CD4-positive, alpha-beta T cell treated with Interleukin-1 beta for 1 hour (primary cell): ENCODE data around the gene PKP1.

Source experiments
- DNase-seq, 2 donors: peaks; one replicate each; pipeline ENCODE4 v3.0.0-alpha.2; 2020 to 2022

The PKP1 gene

DNA sequence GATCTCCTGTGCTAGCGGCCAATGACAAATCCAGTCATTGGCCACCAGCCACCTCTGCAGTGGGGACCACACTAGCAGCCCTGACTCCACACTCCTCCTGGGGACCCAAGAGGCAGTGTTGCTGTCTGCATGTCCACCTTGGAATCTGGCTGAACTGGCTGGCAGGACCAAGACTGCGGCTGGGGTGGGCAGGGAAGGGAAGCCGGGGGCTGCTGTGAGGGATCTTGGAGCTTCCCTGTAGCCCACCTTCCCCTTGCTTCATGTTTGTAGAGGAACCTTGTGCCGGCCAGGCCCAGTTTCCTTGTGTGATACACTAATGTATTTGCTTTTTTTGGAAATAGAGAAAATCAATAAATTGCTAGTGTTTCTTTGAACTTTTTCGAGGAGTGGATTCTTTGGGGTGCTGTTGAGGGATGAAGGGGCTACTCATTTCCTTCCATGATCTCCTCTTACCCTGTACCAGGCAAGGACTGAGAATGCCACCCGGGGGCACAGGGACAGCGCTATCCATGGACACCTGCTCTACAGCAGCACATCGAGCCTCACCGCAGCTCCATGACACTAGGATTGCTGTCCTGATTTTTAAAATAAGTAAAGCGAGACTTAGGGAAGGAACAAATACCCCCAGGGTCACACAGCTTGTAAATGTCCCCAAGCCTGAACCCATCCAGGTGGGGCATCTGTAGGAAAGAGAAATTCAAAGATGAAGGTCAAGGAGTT, 49.5 kb downstream of the PKP1 start:
- no peak for DNase-seq

DNA sequence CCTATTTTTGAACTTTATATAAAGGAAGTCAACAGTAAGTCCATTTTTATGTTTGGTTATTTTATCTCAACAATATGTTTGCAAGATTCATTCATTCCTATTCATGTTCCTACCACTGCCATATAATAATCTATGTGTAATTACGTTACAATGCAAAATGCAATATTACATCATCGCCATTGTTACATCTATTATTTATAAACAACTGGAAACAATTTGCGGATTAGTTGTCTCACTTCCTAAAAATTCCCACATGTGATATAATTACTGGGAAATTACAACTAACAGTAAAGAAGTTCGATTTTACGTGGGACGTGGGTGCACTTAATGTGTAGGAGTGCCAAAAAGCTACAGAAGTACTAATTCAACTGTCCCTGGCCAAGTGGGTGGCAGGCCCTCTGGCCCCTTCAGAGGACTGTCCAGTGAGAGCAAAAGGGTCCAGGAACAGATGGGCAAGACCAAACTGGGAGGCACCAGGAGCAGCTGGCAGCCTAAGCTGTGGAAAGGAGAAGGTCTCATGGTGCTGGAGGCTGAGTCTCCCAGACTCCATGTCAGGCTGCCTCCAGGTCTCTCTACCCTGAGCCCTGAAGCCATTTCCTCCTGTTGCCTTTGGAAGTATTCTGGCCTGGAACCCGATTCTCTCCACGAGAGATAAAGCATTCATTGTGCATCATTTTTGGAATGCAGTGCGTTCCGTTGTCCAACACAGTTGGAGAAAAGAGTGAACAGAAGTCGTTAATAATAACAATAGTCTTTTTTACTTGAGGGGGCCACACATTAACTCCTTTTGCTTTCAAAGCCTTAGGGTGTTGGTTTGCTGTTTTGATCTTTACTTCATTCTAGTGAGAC, 51.2 kb downstream of the PKP1 start:
- DNase-seq = no peak

GRCh38 chr1:201335174-201335870, 52.0 kb downstream of the PKP1 start:
- DNase-seq = no peak

GRCh38 chr1:201335901-201336300, 52.6 kb downstream of the PKP1 start:
- no peak for DNase-seq

DNA sequence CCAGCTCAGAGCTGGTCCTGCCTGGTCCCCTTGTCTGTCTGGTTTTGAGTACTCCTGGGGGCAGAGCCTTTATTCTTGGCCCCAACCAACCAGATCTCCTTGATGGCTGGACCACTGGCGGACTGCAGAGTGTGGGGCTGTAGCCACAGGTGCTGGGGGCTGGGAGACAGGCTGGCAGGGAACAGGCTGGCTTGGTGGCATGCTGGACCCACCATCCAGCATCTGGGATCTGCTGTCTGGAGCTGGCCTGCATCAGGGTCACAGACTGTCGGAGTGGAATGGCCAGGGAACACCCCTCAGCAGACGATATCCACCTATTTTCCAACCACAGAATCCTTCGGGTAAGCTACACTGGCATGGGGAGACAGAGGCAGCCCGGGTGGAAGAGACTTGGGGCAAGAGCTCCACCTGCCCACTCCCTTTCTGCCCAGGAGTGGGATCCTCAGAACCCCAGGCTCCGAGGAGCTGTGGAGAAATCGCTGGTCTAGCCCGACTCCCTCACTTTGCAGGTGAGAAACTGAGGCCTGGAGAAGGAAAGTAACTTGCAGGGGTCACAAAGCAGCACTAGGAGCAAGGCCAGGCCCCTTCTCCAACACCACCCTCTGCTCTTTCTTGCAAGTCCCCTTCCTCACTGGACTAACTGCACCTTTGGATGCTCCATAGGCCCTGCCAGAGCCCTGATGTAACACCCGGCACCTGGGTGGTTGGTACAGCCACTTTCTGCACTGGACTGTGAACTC, 53.6 kb downstream of the PKP1 start:
- DNase-seq = no peak

DNA sequence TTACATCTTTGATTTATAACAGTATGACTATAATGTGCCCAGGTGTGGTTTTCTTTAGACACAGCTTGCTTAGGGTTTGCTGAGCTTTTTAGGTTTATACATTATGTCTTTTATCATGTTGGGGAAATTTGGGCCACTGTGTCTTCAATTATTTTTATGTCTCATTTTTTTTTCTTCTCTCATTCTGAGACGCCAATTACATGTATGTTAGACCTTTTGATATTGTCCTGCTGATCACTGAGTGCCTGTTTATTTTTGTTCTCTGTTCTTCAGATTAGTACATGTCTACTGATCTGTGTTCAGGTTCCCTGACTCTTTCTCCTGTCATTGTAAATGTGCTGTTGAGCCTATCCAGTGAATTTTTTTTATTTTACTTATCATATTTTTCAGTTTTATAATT, 58.1 kb downstream of the PKP1 start:
- DNase-seq = no peak

DNA sequence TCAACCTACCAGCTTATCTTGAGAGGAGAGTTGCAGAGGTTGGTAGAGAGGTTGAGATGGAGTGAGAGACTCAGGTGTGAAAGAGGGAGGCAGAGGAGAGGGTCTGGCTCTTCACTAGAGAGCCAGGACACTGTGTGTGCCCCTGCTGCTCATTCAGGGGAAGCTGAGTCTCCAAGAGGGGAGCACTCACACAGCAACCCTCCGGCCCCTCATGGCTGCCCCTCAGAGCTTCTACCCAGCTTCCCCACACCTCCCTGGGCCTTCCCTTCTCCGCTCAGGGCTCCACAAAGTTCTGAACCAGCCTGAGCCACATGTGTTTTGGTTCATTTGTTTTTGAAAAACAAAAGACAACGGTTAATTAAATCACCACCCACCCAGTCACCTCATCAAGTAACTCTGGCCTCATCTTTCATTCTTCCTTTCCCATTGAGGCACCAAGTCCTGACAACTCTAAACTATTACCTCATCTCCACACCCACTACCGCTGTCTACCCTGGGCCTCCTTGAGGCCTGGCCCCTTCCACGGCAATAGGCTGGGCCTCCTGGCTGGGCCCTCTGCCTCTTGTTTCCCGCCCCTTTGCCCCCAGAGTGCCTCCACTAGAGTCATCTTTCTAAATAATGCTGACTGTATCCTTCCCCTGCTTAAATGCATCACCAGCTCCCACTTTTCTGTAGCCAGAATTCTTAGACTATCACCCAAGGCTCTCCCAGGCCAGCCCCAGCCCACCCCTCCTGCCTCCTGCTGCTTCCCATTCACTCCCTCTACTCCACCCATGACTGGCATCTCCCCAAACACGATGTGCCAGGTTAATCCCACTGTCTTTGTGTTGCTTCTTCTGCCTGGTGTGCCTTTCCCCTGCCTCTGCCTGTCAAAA, 61.1 kb downstream of the PKP1 start:
- no peak for DNase-seq

GRCh38 chr1:201345081-201345355, 61.7 kb downstream of the PKP1 start:
- DNase-seq = no peak

DNA sequence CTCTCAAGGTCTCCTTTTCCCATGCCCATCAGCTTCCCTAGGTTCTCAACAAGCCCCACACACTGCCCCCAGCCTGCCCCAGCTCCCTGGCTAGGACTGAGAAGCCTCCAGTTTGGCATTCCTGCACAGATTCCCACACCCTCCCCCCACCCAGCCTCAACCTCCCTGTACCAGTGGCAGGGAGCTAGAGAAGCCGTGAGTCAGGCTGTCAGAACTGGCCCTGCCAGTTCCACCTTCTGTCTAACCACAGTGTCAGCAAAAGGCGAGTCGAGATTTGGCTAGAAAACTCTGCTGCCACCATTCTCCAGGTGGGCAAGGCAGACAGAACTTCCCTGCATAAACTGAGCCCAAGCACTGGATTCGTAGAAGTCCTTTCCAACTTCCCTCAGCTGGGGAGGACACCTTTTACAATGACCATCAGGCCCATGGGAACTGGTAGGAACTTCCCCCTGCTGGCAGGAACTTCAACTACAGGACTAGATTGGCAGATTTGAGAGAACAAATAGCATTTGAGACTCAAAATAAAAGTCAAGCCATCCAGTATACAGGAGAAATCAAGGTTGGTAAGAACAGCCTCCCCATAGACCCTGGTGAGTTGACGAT, 63.1 kb downstream of the PKP1 start:
- DNase-seq = no peak

GRCh38 chr1:201346987-201347386, 63.7 kb downstream of the PKP1 start:
- DNase-seq = no peak

- no peak for DNase-seq
Observed at GRCh38 chr1:201347498-201348210, 64.3 kb downstream of the PKP1 start.

- no peak for DNase-seq
Observed at GRCh38 chr1:201348211-201348566, 64.9 kb downstream of the PKP1 start.

- DNase-seq = no peak
Observed at GRCh38 chr1:201349092-201349491, 65.8 kb downstream of the PKP1 start.

GRCh38 chr1:201350361-201350725, 67.0 kb downstream of the PKP1 start:
- DNase-seq = no peak

GRCh38 chr1:201350884-201351283, 67.6 kb downstream of the PKP1 start:
- no peak for DNase-seq

DNA sequence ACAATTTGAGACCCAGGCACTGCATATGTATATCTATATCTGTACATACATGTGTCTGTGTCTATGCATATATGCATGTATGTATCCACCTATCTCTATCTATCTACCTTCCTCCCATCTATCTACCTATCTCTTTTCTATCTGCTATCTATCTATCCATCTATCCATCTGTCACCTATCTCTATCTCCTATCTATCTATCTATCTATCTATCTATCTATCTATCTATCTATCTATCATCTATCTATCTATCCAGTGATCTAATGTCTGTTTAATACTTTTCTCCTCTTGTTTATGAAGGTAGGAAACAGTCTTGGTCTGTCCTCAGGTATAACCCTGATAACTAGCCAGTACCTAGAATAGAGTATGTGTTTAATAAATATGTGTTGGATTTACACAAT, 68.3 kb downstream of the PKP1 start:
- no peak for DNase-seq

GRCh38 chr1:201353186-201353940, 70.1 kb downstream of the PKP1 start:
- no peak for DNase-seq

DNA sequence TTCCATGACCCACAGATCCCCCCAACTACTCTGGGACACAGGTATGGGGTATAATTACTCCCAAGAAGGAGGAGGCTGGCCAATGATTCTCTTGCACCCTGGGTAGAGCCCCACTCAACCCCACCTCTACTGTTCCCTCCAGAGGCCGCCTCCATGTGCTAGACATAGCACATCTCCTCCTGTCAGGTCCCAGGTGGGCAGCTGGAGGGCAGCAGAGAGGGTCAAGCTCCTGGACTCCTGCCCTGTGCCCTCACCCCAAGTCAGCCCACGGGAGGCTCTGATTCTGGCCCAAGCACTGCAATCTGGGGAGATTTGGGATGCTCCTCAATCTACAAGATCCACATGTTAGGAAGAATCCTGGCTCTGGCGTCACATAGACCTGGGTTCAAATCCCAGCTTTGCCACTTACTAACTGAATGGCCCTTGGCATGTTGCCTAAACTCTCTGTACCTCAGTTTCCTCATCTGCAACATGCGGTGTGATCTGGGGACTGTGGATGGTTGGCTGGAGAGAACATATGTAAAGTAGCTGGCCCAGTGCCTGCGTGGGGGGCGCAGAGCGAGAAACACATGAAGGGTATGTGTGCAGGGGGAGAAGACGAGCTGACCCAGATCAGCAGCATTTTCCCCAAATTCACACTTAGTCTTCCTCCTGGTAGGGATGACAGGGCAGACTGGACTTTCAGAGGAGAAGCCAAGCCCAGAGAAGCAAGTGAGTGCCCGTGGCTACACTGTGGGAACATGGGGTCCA, 71.0 kb downstream of the PKP1 start:
- DNase-seq = no peak

DNA sequence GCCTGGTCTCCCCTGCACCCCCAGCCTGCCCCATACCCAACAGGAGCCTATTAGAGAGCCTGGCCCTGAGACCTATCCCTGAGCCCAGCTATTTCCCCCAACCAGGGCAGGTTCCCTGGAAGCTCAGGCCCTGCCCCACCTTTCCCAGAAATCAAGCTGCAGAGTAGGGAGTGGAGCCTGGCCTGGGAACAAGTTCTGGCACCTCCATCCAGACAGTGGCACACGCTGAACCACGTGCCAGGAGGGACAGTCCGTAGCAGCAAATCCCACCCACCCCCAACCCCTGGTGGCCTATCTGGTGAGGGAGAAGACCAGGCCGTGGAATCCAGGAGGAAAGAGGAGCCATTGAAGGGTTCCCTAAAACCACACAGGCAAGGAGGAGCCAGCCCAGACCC, 71.6 kb downstream of the PKP1 start:
- no peak for DNase-seq

DNA sequence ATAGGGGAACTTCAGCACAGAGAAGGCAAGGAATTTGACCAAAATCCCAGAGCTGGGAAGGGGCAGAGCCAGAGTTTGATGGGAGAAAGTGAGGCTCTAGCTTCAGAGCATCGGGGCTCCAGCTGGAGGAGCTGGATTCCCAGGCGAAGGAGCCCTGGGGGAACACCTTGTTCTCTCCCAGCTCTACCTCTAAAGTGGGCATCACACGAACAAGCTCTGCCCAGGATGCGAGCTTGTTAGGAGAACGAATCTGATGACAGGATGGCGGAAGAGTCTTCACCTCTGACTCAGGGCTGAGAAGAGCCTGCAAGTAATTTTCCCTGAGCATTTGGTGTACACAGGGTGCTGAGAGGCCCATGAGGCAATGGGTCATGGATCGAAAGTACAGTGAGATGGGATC, 72.2 kb downstream of the PKP1 start:
- DNase-seq = no peak
